H9 (cell line): ENCODE results near the gene ANO3. TPM values are rescaled to one million over a fixed set of nuclear protein-coding genes. Genes with fewer than 3 reads are reported as not detected.

ENCODE experiments used
- DNase-seq: peaks from one replicate; pipeline ENCODE4 v3.0.0-alpha.2; 2017
- H2AFZ ChIP-seq: one replicate; pipeline ENCODE4 v1.6.1; 2013; ENCODE audit warnings: mild to moderate bottlenecking, low read length, control low read depth, moderate library complexity
- H2AK5ac ChIP-seq: 2 replicates; pipeline ENCODE4 v1.6.1; 2013; ENCODE audit warnings: low read length, control low read depth, mixed read lengths; ENCODE audit not compliant: insufficient read length
- H2BK120ac ChIP-seq: one replicate; pipeline ENCODE4 v1.6.1; 2013; ENCODE audit warnings: low read depth, mild to moderate bottlenecking, low read length, control low read depth, inconsistent platforms; ENCODE audit not compliant: poor library complexity, severe bottlenecking
- H2BK12ac ChIP-seq: 2 replicates; pipeline ENCODE4 v1.6.1; 2013; ENCODE audit warnings: low read length, control low read depth, mixed read lengths, low read depth; ENCODE audit not compliant: insufficient read length
- H2BK15ac ChIP-seq: 2 replicates; pipeline ENCODE4 v1.6.1; 2013; ENCODE audit warnings: low read depth, low read length, control low read depth
- H2BK20ac ChIP-seq: one replicate; pipeline ENCODE4 v1.6.1; 2013; ENCODE audit warnings: low read depth, mild to moderate bottlenecking, low read length, control low read depth, inconsistent platforms; ENCODE audit not compliant: poor library complexity, severe bottlenecking
- H2BK5ac ChIP-seq: 2 replicates; pipeline ENCODE4 v1.6.1; 2013; ENCODE audit warnings: low read length, control low read depth, mixed read lengths; ENCODE audit not compliant: insufficient read length
- H3K14ac ChIP-seq: 2 replicates; pipeline ENCODE4 v1.6.1; 2013; ENCODE audit warnings: low read length, control low read depth; ENCODE audit not compliant: insufficient read depth
- H3K18ac ChIP-seq: 2 replicates; pipeline ENCODE4 v1.6.1; 2013; ENCODE audit warnings: low read depth, mild to moderate bottlenecking, mixed read lengths, low read length, control low read depth; ENCODE audit not compliant: insufficient read length
- H3K23ac ChIP-seq: 2 replicates; pipeline ENCODE4 v1.6.1; 2013; ENCODE audit warnings: low read length, control low read depth, mixed read lengths, low read depth; ENCODE audit not compliant: insufficient read length
- H3K23me2 ChIP-seq: 2 replicates; pipeline ENCODE4 v1.6.1; 2013; ENCODE audit warnings: low read depth, mild to moderate bottlenecking, mixed read lengths, low read length, control low read depth; ENCODE audit not compliant: insufficient read length, poor library complexity, severe bottlenecking
- H3K27ac ChIP-seq: 2 replicates; pipeline ENCODE4 v1.5.1; 2013; ENCODE audit warnings: low read length, control low read depth, mixed read lengths, low read depth; ENCODE audit not compliant: insufficient read length
- H3K27me3 ChIP-seq: 2 replicates; pipeline ENCODE4 v1.6.1; 2013; ENCODE audit warnings: low read length, control low read depth, inconsistent platforms; ENCODE audit not compliant: insufficient read depth
- H3K4ac ChIP-seq: 2 replicates; pipeline ENCODE4 v1.6.1; 2013; ENCODE audit warnings: low read depth, mild to moderate bottlenecking, control low read depth, inconsistent platforms, low read length, moderate library complexity
- H3K4me1 ChIP-seq: 2 replicates; pipeline ENCODE4 v1.6.1; 2013; ENCODE audit warnings: low read length, control low read depth, inconsistent platforms; ENCODE audit not compliant: insufficient read depth
- H3K4me2 ChIP-seq: 2 replicates; pipeline ENCODE4 v1.6.1; 2013; ENCODE audit warnings: low read length, control low read depth, mixed read lengths; ENCODE audit not compliant: insufficient read length, insufficient read depth
- H3K56ac ChIP-seq: 2 replicates; pipeline ENCODE4 v1.6.1; 2013; ENCODE audit warnings: low read depth, mild to moderate bottlenecking, mixed read lengths, low read length, control low read depth; ENCODE audit not compliant: insufficient read length
- H3K79me1 ChIP-seq: 2 replicates; pipeline ENCODE4 v1.6.1; 2013; ENCODE audit warnings: low read depth, mild to moderate bottlenecking, moderate library complexity, low read length, control low read depth, inconsistent platforms; ENCODE audit not compliant: insufficient read depth, poor library complexity, severe bottlenecking
- H3K79me2 ChIP-seq: 2 replicates; pipeline ENCODE4 v1.6.1; 2013; ENCODE audit warnings: low read length, control low read depth, inconsistent platforms; ENCODE audit not compliant: insufficient read depth
- H3K9ac ChIP-seq: 2 replicates; pipeline ENCODE4 v1.6.1; 2013; ENCODE audit warnings: low read length, control low read depth, mixed read lengths; ENCODE audit not compliant: insufficient read length; ENCODE audit errors: extremely low read depth
- H3K9me3 ChIP-seq: one replicate; pipeline ENCODE4 v1.6.1; 2013; ENCODE audit warnings: low read depth, low read length, inconsistent platforms; ENCODE audit not compliant: control insufficient read depth
- H3T11ph ChIP-seq: one replicate; pipeline ENCODE4 v1.6.1; 2013; ENCODE audit warnings: mild to moderate bottlenecking, low read length, control low read depth, inconsistent platforms
- H4K20me1 ChIP-seq: one replicate; pipeline ENCODE4 v1.6.1; 2013; ENCODE audit not compliant: control insufficient read depth, insufficient read length, insufficient read depth
- H4K5ac ChIP-seq: 2 replicates; pipeline ENCODE4 v1.6.1; 2013; ENCODE audit warnings: low read depth, mild to moderate bottlenecking, mixed read lengths, low read length, control low read depth; ENCODE audit not compliant: insufficient read length
- H4K8ac ChIP-seq: replicated peaks from 2 replicates; pipeline ENCODE4 v1.6.1; 2013; ENCODE audit warnings: low read length, control low read depth, mixed read lengths, low read depth; ENCODE audit not compliant: insufficient read length
- H4K91ac ChIP-seq: 2 replicates; pipeline ENCODE4 v1.6.1; 2013; ENCODE audit warnings: low read depth, mild to moderate bottlenecking, moderate library complexity, mixed read lengths, low read length, control low read depth; ENCODE audit not compliant: insufficient read length
- H3K27ac Mint-ChIP-seq, 3 experiments: 2 replicates in 2 of 3; 3 replicates in 1 of 3; pipeline ENCODE4 v1.8.0; 2020 to 2021; ENCODE audit warnings: mixed read lengths in 3 of 3, mild to moderate bottlenecking in 1 of 3, moderate library complexity in 1 of 3
- H3K27me3 Mint-ChIP-seq: 2 replicates; pipeline ENCODE4 v1.8.0; 2021; ENCODE audit warnings: low read depth, mild to moderate bottlenecking, moderate library complexity, mixed read lengths
- H3K36me3 Mint-ChIP-seq, 3 experiments: 2 replicates in 2 of 3; 3 replicates in 1 of 3; pipeline ENCODE4 v1.8.0; 2020 to 2021; ENCODE audit warnings: low read depth in 3 of 3, mixed read lengths in 3 of 3; ENCODE audit not compliant: insufficient read depth in 1 of 3
- H3K4me1 Mint-ChIP-seq, 2 experiments: 2 replicates each; pipeline ENCODE4 v1.8.0; 2020; ENCODE audit warnings: mixed read lengths in 2 of 2
- H3K4me3 Mint-ChIP-seq, 2 experiments: 2 replicates in 1 of 2; 3 replicates in 1 of 2; pipeline ENCODE4 v1.8.0; 2020 to 2021; ENCODE audit warnings: mild to moderate bottlenecking in 2 of 2, mixed read lengths in 2 of 2, moderate library complexity in 1 of 2
- H3K9me3 Mint-ChIP-seq, 2 experiments: 2 replicates in 1 of 2; 3 replicates in 1 of 2; pipeline ENCODE4 v1.8.0; 2020; ENCODE audit warnings: mild to moderate bottlenecking in 2 of 2, mixed read lengths in 2 of 2, moderate library complexity in 1 of 2
- CTCF ChIP-seq: fragments of 200-600 bp; sonication (generic); conservative IDR thresholded peaks from 3 replicates; pipeline ENCODE4 v1.8.0; 2021; ENCODE audit warnings: antibody characterized with exemption, mild to moderate bottlenecking
- WGBS: extraction: QIAGEN DNeasy Blood & Tissue Kit; methylation state at CpG from one replicate; pipeline ENCODE4 v1.1.7; 2013; ENCODE audit warnings: missing lambda C conversion rate, low lambda C conversion rate, mixed read lengths; ENCODE audit not compliant: insufficient read length; ENCODE audit errors: extremely low coverage; 5-methylcytosine and 5-hydroxymethylcytosine counted together
- total RNA-seq: library from RNA; stranded (reverse); gene quantifications from 2 replicates; pipeline ENCODE4 v1.2.1, GENCODE V29; 2021

Gene ANO3
- total RNA-seq, 1 experiment from 2014 or later, result not detected

DNA sequence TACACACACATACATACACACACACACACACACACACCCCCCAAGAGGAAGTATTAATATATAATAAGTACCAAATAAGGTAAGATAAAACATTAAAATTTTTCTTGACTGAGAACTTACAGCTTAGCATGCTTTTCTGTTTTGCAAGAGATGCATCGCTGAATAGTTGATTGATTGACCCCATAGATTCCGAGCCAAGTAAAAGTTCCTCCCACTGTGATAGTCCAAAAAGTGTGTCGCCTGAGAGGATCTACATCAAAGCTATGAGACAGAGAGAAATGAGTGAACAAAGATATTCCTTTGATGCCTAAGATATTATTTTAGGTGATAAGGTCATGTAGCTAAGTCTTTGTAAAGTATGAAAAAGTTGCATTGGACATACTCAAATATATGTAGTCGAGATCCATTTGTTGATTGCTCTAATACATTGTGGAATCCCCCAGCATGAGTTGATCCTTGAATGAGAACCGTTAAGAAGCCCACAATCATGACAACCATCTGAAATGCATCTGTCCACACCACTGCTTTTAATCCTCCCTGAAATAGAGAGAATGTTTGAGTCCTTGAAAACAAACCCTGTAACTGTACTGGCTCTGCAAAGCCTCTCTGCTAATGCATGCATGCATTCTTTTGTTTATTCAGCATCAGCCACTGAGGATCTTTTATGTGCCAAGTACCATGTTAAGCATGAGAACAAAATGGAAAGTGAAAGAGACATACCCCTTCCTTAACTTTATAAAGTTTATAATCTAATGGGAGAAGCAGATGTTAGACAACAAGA is 371.7 kb downstream of the ANO3 start:
- no peaks in the 10 kb centered on the region for H4K20me1 ChIP-seq
- H3K27me3 ChIP-seq, result no peaks in the 10 kb centered on the region
- no peaks in the 10 kb centered on the region for H3K4me1 ChIP-seq
- no peak overlapping the region for H3K4me2 ChIP-seq
- no peak overlapping the region for H3K4ac ChIP-seq
- no peaks in the 10 kb centered on the region for H3K23me2 ChIP-seq
- no peak overlapping the region for H3K14ac ChIP-seq
- DNase-seq, result no peak
- no peak overlapping the region for H4K91ac ChIP-seq
- no peak overlapping the region for H2BK15ac ChIP-seq
- H2BK120ac ChIP-seq, result no peak overlapping the region
- no peak overlapping the region for H3K23ac ChIP-seq
- Mint-ChIP-seq H3K27ac (no peak overlapping the region), H3K9me3 (no peaks in the 10 kb centered on the region), H3K4me3 (no peak overlapping the region), H3K36me3 (no peaks in the 10 kb centered on the region), H3K27me3 (no peaks in the 10 kb centered on the region), H3K4me1 (peaks cover 8 to 14% of the 10 kb centered on the region in 2 experiments)
- no peak overlapping the region for H2BK20ac ChIP-seq
- no peaks in the 10 kb centered on the region for H3K79me2 ChIP-seq
- H2AK5ac ChIP-seq, result no peak overlapping the region
- H3K56ac ChIP-seq, result no peak overlapping the region
- no peak overlapping the region for H4K5ac ChIP-seq
- no peak overlapping the region for H3K18ac ChIP-seq
- no peak for TF ChIP-seq CTCF
- WGBS, result no CpG with 5 or more reads among the region's 5 CpGs
- H4K8ac ChIP-seq, result no peak overlapping the region
- no peak overlapping the region for H3K9ac ChIP-seq
- no peak overlapping the region for H3T11ph ChIP-seq
- no peaks in the 10 kb centered on the region for H3K79me1 ChIP-seq
- no peak overlapping the region for H2AFZ ChIP-seq
- H3K9me3 ChIP-seq, result no peaks in the 10 kb centered on the region
- H3K27ac ChIP-seq, result no peak overlapping the region
- no peak overlapping the region for H2BK5ac ChIP-seq
- H2BK12ac ChIP-seq, result no peak overlapping the region
